Central memory CD8-positive, alpha-beta T cell (primary cell): ENCODE results near the gene CD209.

Experiments
- ATAC-seq: fragments of 150-1000 bp; cut with Tn5 transposase; replicated peaks from 2 replicates; pipeline ENCODE4 v1.10.0; 2022; ENCODE audit warnings: mild to moderate bottlenecking, moderate FRiP score, moderate number of reproducible peaks; ENCODE audit not compliant: poor library complexity, severe bottlenecking; ENCODE audit errors: extremely low read depth
- DNase-seq, 2 donors: peaks; one replicate each; pipeline ENCODE4 v3.0.0; 2021; ENCODE audit warnings: low spot score in 2 of 2
- H3K27ac Mint-ChIP-seq: one replicate; pipeline ENCODE4 v1.8.0; 2022; ENCODE audit warnings: low read depth, mild to moderate bottlenecking, moderate library complexity, mixed read lengths
- H3K27me3 Mint-ChIP-seq: one replicate; pipeline ENCODE4 v1.8.0; 2022; ENCODE audit warnings: mixed read lengths
- H3K36me3 Mint-ChIP-seq: one replicate; pipeline ENCODE4 v1.8.0; 2022; ENCODE audit warnings: mild to moderate bottlenecking, moderate library complexity, mixed read lengths; ENCODE audit not compliant: insufficient read depth
- H3K4me1 Mint-ChIP-seq: one replicate; pipeline ENCODE4 v1.8.0; 2022; ENCODE audit warnings: mixed read lengths
- H3K4me3 Mint-ChIP-seq: one replicate; pipeline ENCODE4 v1.8.0; 2022; ENCODE audit warnings: mild to moderate bottlenecking, moderate library complexity, mixed read lengths
- H3K9me3 Mint-ChIP-seq: one replicate; pipeline ENCODE4 v1.8.0; 2022; ENCODE audit warnings: mixed read lengths

The CD209 gene

GRCh38 chr19:7706188-7706954 is 41.0 kb downstream of the CD209 start:
- no peaks in the 10 kb centered on the region for H3K27me3 Mint-ChIP-seq
- peaks cover 26% of the 10 kb centered on the region for H3K4me1 Mint-ChIP-seq
- H3K36me3 Mint-ChIP-seq, result no peaks in the 10 kb centered on the region
- ATAC-seq, result no peak
- no peak for DNase-seq
- H3K4me3 Mint-ChIP-seq, result peak overlapping the region; percentile 58
- peak overlapping the region; percentile 93 for H3K27ac Mint-ChIP-seq
- no peaks in the 10 kb centered on the region for H3K9me3 Mint-ChIP-seq

- ATAC-seq (peak; percentile 95), DNase-seq (peak; percentile 47 to 63)
- Mint-ChIP-seq H3K4me3 (peak overlapping the region; percentile 58), H3K27me3 (no peaks in the 10 kb centered on the region), H3K27ac (peak overlapping the region; percentile 93), H3K9me3 (no peaks in the 10 kb centered on the region), H3K36me3 (no peaks in the 10 kb centered on the region), H3K4me1 (peaks cover 26% of the 10 kb centered on the region)
Measured at GRCh38 chr19:7705387-7706187, 41.7 kb downstream of the CD209 start.

- peaks cover 30% of the 10 kb centered on the region for H3K4me1 Mint-ChIP-seq
- no peak overlapping the region for H3K4me3 Mint-ChIP-seq
Measured at GRCh38 chr19:7704280-7705060, 42.9 kb downstream of the CD209 start.

GRCh38 chr19:7703332-7703731 is 44.0 kb downstream of the CD209 start:
- H3K27me3 Mint-ChIP-seq, result peaks cover 20% of the 10 kb centered on the region
- H3K36me3 Mint-ChIP-seq, result peaks cover 2% of the 10 kb centered on the region
- no peak overlapping the region for H3K27ac Mint-ChIP-seq
- DNase-seq, result no peak
- no peak for ATAC-seq
- H3K9me3 Mint-ChIP-seq, result no peaks in the 10 kb centered on the region
- no peak overlapping the region for H3K4me3 Mint-ChIP-seq
- peaks cover 32% of the 10 kb centered on the region for H3K4me1 Mint-ChIP-seq

More at GRCh38 chr19:7704280-7705060, 42.9 kb downstream of the CD209 start:
- H3K27ac Mint-ChIP-seq, result no peak overlapping the region
- ATAC-seq (no peak), DNase-seq (no peak)
- H3K27me3 Mint-ChIP-seq, result peaks cover 8% of the 10 kb centered on the region
- peaks cover 2% of the 10 kb centered on the region for H3K36me3 Mint-ChIP-seq
- H3K9me3 Mint-ChIP-seq, result no peaks in the 10 kb centered on the region

- Mint-ChIP-seq H3K4me1 (peaks cover 28% of the 10 kb centered on the region), H3K36me3 (peaks cover 2% of the 10 kb centered on the region), H3K27ac (peak within 1 kb of the TSS; percentile 49), H3K4me3 (no peak within 1 kb of the TSS), H3K27me3 (peaks cover 30% of the 10 kb centered on the region), H3K9me3 (no peaks in the 10 kb centered on the region)
- ATAC-seq, result no peak
- DNase-seq, result no peak
Measured at GRCh38 chr19:7701654-7702457, 45.5 kb downstream of the CD209 start, which contains the start of gene FCER2. Gene FCER2 (minus strand): TSS chr19:7702131. CDS start chr19:7699760, 2,371 bp downstream.

GRCh38 chr19:7701049-7701653 is 46.2 kb downstream of the CD209 start:
- Mint-ChIP-seq H3K4me1 (peaks cover 21% of the 10 kb centered on the region), H3K9me3 (no peaks in the 10 kb centered on the region), H3K4me3 (no peak overlapping the region), H3K36me3 (peaks cover 2% of the 10 kb centered on the region), H3K27ac (no peak overlapping the region), H3K27me3 (peaks cover 30% of the 10 kb centered on the region)
- no peak for ATAC-seq
- DNase-seq, result no peak

- peaks cover 11% of the 10 kb centered on the region for H3K4me1 Mint-ChIP-seq
- H3K27ac Mint-ChIP-seq, result no peak overlapping the region
- H3K9me3 Mint-ChIP-seq, result no peaks in the 10 kb centered on the region
- ATAC-seq, result no peak
- H3K27me3 Mint-ChIP-seq, result peaks cover 30% of the 10 kb centered on the region
- no peak overlapping the region for H3K4me3 Mint-ChIP-seq
- DNase-seq, result no peak
- peaks cover 2% of the 10 kb centered on the region for H3K36me3 Mint-ChIP-seq
Measured at GRCh38 chr19:7699417-7700401, 47.6 kb downstream of the CD209 start.

- DNase-seq, result no peak
- Mint-ChIP-seq H3K9me3 (no peaks in the 10 kb centered on the region), H3K27me3 (peaks cover 30% of the 10 kb centered on the region), H3K27ac (no peak overlapping the region), H3K36me3 (peaks cover 2% of the 10 kb centered on the region), H3K4me3 (no peak overlapping the region), H3K4me1 (peaks cover 11% of the 10 kb centered on the region)
- ATAC-seq, result no peak
Measured at GRCh38 chr19:7699003-7699402, 48.3 kb downstream of the CD209 start.

GRCh38 chr19:7698583-7698982 is 48.8 kb downstream of the CD209 start:
- no peak for DNase-seq
- peaks cover 30% of the 10 kb centered on the region for H3K27me3 Mint-ChIP-seq
- no peak overlapping the region for H3K4me3 Mint-ChIP-seq
- H3K9me3 Mint-ChIP-seq, result no peaks in the 10 kb centered on the region
- H3K27ac Mint-ChIP-seq, result no peak overlapping the region
- ATAC-seq, result no peak
- peaks cover 2% of the 10 kb centered on the region for H3K36me3 Mint-ChIP-seq
- H3K4me1 Mint-ChIP-seq, result peaks cover 11% of the 10 kb centered on the region

- Mint-ChIP-seq H3K27ac (no peak overlapping the region), H3K4me3 (no peak overlapping the region), H3K36me3 (peaks cover 2% of the 10 kb centered on the region), H3K9me3 (no peaks in the 10 kb centered on the region), H3K4me1 (peaks cover 11% of the 10 kb centered on the region), H3K27me3 (peaks cover 30% of the 10 kb centered on the region)
- DNase-seq, result no peak
- no peak for ATAC-seq
Measured at GRCh38 chr19:7697721-7698287, 49.5 kb downstream of the CD209 start.
